PC-9 (cell line): ENCODE measurements around the gene MARK2. TPM values are rescaled to one million over a fixed set of nuclear protein-coding genes. Genes with fewer than 3 reads are reported as not detected.

Source experiments
- BruUV-seq: library from RNA; stranded (reverse); fragments of 400-500 nt; replicated peaks from 2 replicates; lab custom pipeline; 2021; lab: Mats Ljungman, UMichigan
- CTCF ChIA-PET: fragments of 300-600 bp; sonication (Branson Sonifier 250); formaldehyde crosslinking; loops from one replicate; lab custom pipeline; 2022; ENCODE audit warnings: antibody characterized with exemption; lab: Charles Lee
- POLR2A ChIA-PET: fragments of 300-600 bp; sonication (Branson Sonifier 250); formaldehyde crosslinking; loops from one replicate; lab custom pipeline; 2022; ENCODE audit warnings: antibody characterized with exemption; ENCODE audit not compliant: unreplicated experiment; lab: Charles Lee
- DNase-seq, 2 experiments: peaks; one replicate each; pipeline versions ENCODE4 v3.0.0 to v3.0.0-alpha.2; 2015 to 2022; ENCODE audit warnings: mixed read lengths in 1 of 2
- H2AFZ ChIP-seq: fragments of 200-600 bp; sonication (generic); 2 replicates; pipeline ENCODE4 v1.8.1; 2017; ENCODE audit warnings: antibody characterized with exemption
- H3F3A ChIP-seq: fragments of 200-600 bp; sonication (generic); 2 replicates; pipeline ENCODE4 v1.8.1; 2017; ENCODE audit warnings: antibody characterized with exemption, mild to moderate bottlenecking, low read depth; ENCODE audit not compliant: insufficient read depth
- H3K27ac ChIP-seq: fragments of 200-600 bp; sonication (generic); 2 replicates; pipeline ENCODE4 v1.6.1; 2016; ENCODE audit warnings: mixed run types
- H3K27me3 ChIP-seq: fragments of 200-600 bp; sonication (generic); 2 replicates; pipeline ENCODE4 v1.6.1; 2016; ENCODE audit warnings: low read depth, mixed run types; ENCODE audit not compliant: insufficient read depth
- H3K36me3 ChIP-seq: fragments of 200-600 bp; sonication (generic); 2 replicates; pipeline ENCODE4 v1.6.1; 2016; ENCODE audit warnings: low read depth, mixed run types
- H3K4me1 ChIP-seq: fragments of 200-600 bp; sonication (generic); replicated peaks from 2 replicates; pipeline ENCODE4 v1.6.1; 2016; ENCODE audit warnings: mixed run types; ENCODE audit not compliant: insufficient read depth
- H3K4me2 ChIP-seq: fragments of 200-600 bp; sonication (generic); 2 replicates; pipeline ENCODE4 v1.6.1; 2017; ENCODE audit warnings: mixed run types
- H3K4me3 ChIP-seq: fragments of 200-600 bp; sonication (generic); 2 replicates; pipeline ENCODE4 v1.6.1; 2016; ENCODE audit warnings: mixed run types
- H3K79me2 ChIP-seq: fragments of 200-600 bp; sonication (generic); 2 replicates; pipeline ENCODE4 v1.6.1; 2017; ENCODE audit warnings: low read depth, mixed run types
- H3K9me2 ChIP-seq: fragments of 200-600 bp; sonication (generic); 2 replicates; pipeline ENCODE4 v1.8.1; 2017; ENCODE audit warnings: mild to moderate bottlenecking; ENCODE audit not compliant: insufficient read depth
- H3K9me3 ChIP-seq: fragments of 200-600 bp; sonication (generic); 2 replicates; pipeline ENCODE4 v1.8.1; 2016; ENCODE audit warnings: low read depth; ENCODE audit not compliant: insufficient read depth
- H4K20me1 ChIP-seq: fragments of 200-600 bp; sonication (generic); 2 replicates; pipeline ENCODE4 v1.8.1; 2017; ENCODE audit not compliant: insufficient read depth
- EZH2 ChIP-seq: fragments of 200-600 bp; sonication (generic); IDR thresholded peaks from 2 replicates; pipeline ENCODE4 v1.8.0; 2017; ENCODE audit warnings: antibody characterized with exemption, low read depth
- intact Hi-C: fragments of 100-400 bp; cut with micrococcal nuclease; formaldehyde crosslinking; loops from one replicate; pipeline ENCODE4 v1.10.0; 2022; ENCODE audit not compliant: unreplicated experiment
- total RNA-seq: library from RNA; stranded (reverse); gene quantifications from 2 replicates; pipeline ENCODE4 v1.2.3, GENCODE V29; 2021
- TF ChIP-seq, protein P1 (sequence below): fragments of 200-600 bp; sonication (generic); conservative IDR thresholded peaks from 2 replicates; pipeline ENCODE4 v1.6.1; 2017; ENCODE audit warnings: mixed run types, antibody characterized with exemption, mild to moderate bottlenecking, moderate library complexity

MARK2 gene
- total RNA-seq, 1 experiment from 2014 or later = 65.0 TPM

DNA sequence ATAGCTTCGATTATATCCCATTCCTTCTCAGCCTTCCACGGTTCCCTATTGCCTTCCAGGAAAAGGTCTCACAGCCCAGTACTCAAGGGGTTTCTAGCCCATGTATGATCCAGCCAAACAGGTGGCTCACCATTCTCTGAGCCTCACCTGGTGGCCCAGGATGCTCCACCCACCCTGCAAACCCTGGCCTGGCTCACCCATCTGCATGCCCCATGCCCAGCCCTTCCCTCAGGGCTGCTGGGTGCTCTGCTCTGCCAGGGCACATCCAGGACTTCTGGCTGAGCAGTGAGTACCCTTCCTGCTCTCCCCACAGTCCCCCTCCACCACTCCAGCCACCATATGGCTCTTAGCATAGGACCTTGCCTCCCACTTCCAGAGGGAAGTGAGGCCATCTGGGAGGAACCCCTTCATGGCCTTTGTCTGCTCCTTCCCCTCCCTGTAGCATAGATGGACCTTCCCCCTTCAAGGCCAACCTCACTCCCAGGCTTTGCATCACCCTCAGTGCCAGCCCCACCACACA is 83.8 kb downstream of the MARK2 start:
- H3K9me2 ChIP-seq = no peaks in the 10 kb centered on the region
- CTCF ChIA-PET = no interaction called here
- POLR2A ChIA-PET = interaction anchor here (0.7 to 0.9 kb wide), 2 partner anchors 12 to 199 kb away, joined by 5 to 6 read pairs; no protein-coding TSS in a partner anchor
- H3K4me1 ChIP-seq = peaks cover 41% of the 10 kb centered on the region
- no peak overlapping the region for H2AFZ ChIP-seq
- H3K4me2 ChIP-seq = 0 out of 2 replicates have a peak overlapping the region, but pooled peaks have one; percentile 4
- no peaks in the 10 kb centered on the region for H3K36me3 ChIP-seq
- H3K79me2 ChIP-seq = no peaks in the 10 kb centered on the region
- intact Hi-C loops = no loop called here
- no peaks in the 10 kb centered on the region for H4K20me1 ChIP-seq
- no peak for TF ChIP-seq EZH2
- TF ChIP-seq, protein P1, sequence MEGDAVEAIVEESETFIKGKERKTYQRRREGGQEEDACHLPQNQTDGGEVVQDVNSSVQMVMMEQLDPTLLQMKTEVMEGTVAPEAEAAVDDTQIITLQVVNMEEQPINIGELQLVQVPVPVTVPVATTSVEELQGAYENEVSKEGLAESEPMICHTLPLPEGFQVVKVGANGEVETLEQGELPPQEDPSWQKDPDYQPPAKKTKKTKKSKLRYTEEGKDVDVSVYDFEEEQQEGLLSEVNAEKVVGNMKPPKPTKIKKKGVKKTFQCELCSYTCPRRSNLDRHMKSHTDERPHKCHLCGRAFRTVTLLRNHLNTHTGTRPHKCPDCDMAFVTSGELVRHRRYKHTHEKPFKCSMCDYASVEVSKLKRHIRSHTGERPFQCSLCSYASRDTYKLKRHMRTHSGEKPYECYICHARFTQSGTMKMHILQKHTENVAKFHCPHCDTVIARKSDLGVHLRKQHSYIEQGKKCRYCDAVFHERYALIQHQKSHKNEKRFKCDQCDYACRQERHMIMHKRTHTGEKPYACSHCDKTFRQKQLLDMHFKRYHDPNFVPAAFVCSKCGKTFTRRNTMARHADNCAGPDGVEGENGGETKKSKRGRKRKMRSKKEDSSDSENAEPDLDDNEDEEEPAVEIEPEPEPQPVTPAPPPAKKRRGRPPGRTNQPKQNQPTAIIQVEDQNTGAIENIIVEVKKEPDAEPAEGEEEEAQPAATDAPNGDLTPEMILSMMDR = no peak
- peaks cover 33% of the 10 kb centered on the region for H3F3A ChIP-seq
- no TSS peak for BruUV-seq
- no peaks in the 10 kb centered on the region for H3K27me3 ChIP-seq
- peak in 1 of 2 experiments; percentile 53 for DNase-seq
- H3K4me3 ChIP-seq = no peak overlapping the region
- no peak overlapping the region for H3K27ac ChIP-seq
- H3K9me3 ChIP-seq = no peaks in the 10 kb centered on the region

DNA sequence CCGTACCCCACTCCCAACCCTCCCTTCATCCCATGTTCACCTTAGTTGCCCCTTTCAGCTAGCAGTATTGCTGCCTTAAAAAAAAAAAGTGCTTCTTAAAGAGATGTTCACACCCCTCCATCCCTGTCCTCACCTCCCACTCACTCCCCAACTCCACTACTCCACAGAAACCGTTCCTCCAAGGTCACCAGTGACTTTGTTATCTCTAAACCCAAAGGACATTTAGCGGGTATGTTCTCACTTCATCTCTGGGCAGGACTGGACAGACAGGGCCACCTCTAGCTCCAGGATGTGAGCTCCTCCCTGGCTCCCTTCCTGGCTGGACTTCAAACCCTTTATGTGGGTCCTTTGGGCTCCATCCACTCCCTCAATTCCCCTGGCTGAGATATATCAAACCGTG is 84.4 kb downstream of the MARK2 start:
- DNase-seq = no peak
- Histone ChIP-seq H3K4me1 (peaks cover 36% of the 10 kb centered on the region), H3K9me3 (no peaks in the 10 kb centered on the region), H3K4me3 (no peak overlapping the region), H3K79me2 (no peaks in the 10 kb centered on the region), H4K20me1 (no peaks in the 10 kb centered on the region), H3K27me3 (no peaks in the 10 kb centered on the region), H3K9me2 (no peaks in the 10 kb centered on the region), H3K36me3 (no peaks in the 10 kb centered on the region), H3K27ac (no peak overlapping the region), H3F3A (peaks cover 29% of the 10 kb centered on the region), H3K4me2 (0 out of 2 replicates have a peak overlapping the region, but pooled peaks have one; percentile 4), H2AFZ (no peak overlapping the region)
- TF ChIP-seq, protein P1 = no peak
- TF ChIP-seq EZH2 = no peak
- CTCF ChIA-PET = no interaction called here
- POLR2A ChIA-PET = interaction anchor here (0.9 kb wide), 1 partner anchor 11 kb away, joined by 6 read pairs; no protein-coding TSS in a partner anchor
- no TSS peak for BruUV-seq
- intact Hi-C loops = no loop called here

DNA sequence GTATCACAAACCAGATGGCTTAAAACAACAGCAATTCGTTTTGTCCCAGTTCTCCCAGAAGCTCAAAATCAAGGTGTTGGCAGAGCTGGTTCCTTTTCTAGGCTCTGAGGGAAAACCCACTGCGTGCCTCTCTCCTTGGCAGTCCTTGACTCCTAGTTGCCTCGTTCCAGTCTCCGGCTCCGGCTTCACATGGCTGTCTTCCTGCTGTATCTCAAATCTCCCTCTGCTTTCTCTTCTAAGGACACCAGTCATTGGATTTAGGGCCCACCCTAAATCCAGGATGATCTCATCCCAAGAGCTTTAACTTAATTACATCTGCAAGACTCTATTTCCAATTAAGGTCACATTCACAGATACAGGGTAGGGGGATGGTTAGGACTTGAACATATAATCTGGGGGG is 90.7 kb downstream of the MARK2 start:
- no peaks in the 10 kb centered on the region for H3K9me3 ChIP-seq

More for the DNA sequence above, 90.7 kb downstream of the MARK2 start:
- no peak overlapping the region for H3K4me3 ChIP-seq
- H3K36me3 ChIP-seq = no peaks in the 10 kb centered on the region
- intact Hi-C loops = loop anchor here (10.0 kb wide), 1 partner anchor 255 kb away; the partner anchor contains the start of gene ATL3
- no peaks in the 10 kb centered on the region; the same call in 1 of the 2 replicates for H3F3A ChIP-seq
- CTCF ChIA-PET = interaction anchor here (0.7 kb wide), 1 partner anchor 179 kb away, joined by 3 read pairs; no protein-coding TSS in a partner anchor
- no peaks in the 10 kb centered on the region for H3K79me2 ChIP-seq
- H3K27me3 ChIP-seq = no peaks in the 10 kb centered on the region
- no peak overlapping the region for H2AFZ ChIP-seq
- no peaks in the 10 kb centered on the region for H4K20me1 ChIP-seq
- no TSS peak for BruUV-seq
- no peak for DNase-seq
- H3K4me1 ChIP-seq = peaks cover 7% of the 10 kb centered on the region; the same call in 1 of the 2 replicates
- no peak overlapping the region for H3K4me2 ChIP-seq
- TF ChIP-seq, protein P1 = no peak
- TF ChIP-seq EZH2 = no peak
- POLR2A ChIA-PET = no interaction called here
- no peaks in the 10 kb centered on the region for H3K9me2 ChIP-seq
- H3K27ac ChIP-seq = no peak overlapping the region
